ENCODE measurements around the gene FRMD1. TPM values are rescaled to one million over a fixed set of nuclear protein-coding genes. Genes with fewer than 3 reads are reported as not detected.

Gene FRMD1
- total RNA-seq, 1 donor from 2014 or later = not detected

DNA sequence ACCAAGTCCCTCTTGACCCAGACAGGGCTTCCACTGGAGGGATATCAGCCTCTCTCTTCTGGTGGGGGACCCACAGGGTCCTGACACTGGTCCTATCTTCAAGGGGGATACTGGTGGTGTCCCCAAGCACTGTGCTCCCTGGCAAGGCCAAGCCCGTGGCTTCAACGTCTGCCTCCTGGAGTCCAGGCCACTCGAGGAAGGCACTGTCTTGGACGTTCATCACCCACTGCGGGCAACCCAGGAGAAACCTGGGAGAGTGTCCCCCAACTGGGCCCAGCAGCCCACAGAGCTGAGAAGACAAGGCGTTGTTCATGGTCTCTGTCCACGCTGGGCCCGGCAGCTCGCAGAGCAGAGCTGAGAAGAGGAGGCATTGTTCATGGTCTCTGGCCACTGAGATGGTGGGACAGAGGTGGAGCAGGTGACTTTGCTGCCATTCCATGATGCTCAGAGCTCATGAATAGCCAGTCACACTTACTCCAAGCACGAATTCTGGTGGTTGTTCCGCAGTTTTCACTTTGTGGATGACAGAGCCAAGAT is 37.5 kb upstream of the FRMD1 start:
- Mint-ChIP-seq H3K9me3 (no peaks in the 10 kb centered on the region), H3K36me3 (no peaks in the 10 kb centered on the region), H3K4me3 (no peak overlapping the region), H3K27me3 (ENCODE audit: insufficient read depth, low read depth) (peaks cover 2% of the 10 kb centered on the region), H3K4me1 (no peaks in the 10 kb centered on the region), H3K27ac (no peak overlapping the region)
- Histone ChIP-seq H3K4me3 (no peak overlapping the region), H3K79me2 (ENCODE audit: low read depth) (no peaks in the 10 kb centered on the region), H4K20me1 (ENCODE audit: low read depth) (no peaks in the 10 kb centered on the region), H3K9me3 (ENCODE audit: low read depth) (no peaks in the 10 kb centered on the region), H2AFZ (replicated peaks) (no peak overlapping the region), H3K27ac (no peak overlapping the region), H3K9ac (no peak overlapping the region), H3K4me1 (no peaks in the 10 kb centered on the region), H3K27me3 (no peaks in the 10 kb centered on the region), H3K4me2 (no peak overlapping the region), H3K36me3 (no peaks in the 10 kb centered on the region), H3F3A (ENCODE audit: low read depth) (no peaks in the 10 kb centered on the region)
- no peak for DNase-seq (ENCODE audit: low spot score)
- no peak for TF ChIP-seq EZH2phosphoT487 (IDR thresholded peaks at IDR 0.05)
- TF ChIP-seq, protein P1, sequence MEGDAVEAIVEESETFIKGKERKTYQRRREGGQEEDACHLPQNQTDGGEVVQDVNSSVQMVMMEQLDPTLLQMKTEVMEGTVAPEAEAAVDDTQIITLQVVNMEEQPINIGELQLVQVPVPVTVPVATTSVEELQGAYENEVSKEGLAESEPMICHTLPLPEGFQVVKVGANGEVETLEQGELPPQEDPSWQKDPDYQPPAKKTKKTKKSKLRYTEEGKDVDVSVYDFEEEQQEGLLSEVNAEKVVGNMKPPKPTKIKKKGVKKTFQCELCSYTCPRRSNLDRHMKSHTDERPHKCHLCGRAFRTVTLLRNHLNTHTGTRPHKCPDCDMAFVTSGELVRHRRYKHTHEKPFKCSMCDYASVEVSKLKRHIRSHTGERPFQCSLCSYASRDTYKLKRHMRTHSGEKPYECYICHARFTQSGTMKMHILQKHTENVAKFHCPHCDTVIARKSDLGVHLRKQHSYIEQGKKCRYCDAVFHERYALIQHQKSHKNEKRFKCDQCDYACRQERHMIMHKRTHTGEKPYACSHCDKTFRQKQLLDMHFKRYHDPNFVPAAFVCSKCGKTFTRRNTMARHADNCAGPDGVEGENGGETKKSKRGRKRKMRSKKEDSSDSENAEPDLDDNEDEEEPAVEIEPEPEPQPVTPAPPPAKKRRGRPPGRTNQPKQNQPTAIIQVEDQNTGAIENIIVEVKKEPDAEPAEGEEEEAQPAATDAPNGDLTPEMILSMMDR (IDR thresholded peaks at IDR 0.05) = no peak
- no peak for TF ChIP-seq EZH2 (IDR thresholded peaks at IDR 0.05)

DNA sequence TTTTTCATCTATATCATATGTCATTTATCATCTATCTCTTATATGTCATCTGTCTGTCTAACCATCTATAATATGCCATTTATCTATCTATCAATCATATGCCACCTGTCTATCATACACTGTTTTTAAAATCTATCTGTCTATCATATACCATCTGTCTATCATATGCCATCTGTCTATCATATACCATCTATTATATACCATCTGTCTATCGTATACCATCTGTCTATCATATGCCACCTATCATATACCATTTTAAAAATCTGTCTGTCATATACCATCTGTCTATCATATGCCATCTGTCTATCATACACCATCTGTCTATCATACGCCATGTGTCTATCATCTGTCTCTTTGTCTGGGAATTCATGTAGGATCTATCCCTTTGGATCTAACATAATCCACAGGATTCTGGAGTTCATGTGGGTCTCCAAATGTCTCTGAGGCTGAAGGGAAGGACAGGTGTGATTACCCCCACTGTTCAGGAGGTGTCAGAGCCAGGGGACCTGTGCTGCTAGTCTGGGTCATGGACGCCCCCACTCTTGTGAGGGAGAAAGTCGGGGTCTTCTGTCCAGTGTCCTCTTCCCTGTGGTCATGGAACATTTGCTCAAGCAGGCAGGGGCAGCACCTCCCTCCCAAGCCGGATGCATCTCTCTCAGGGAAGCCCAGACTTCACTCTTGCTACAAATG is 36.9 kb upstream of the FRMD1 start:
- Mint-ChIP-seq H3K27me3 (ENCODE audit: insufficient read depth, low read depth) (peaks cover 2% of the 10 kb centered on the region), H3K9me3 (no peaks in the 10 kb centered on the region), H3K27ac (no peak overlapping the region), H3K4me1 (no peaks in the 10 kb centered on the region), H3K4me3 (no peak overlapping the region), H3K36me3 (no peaks in the 10 kb centered on the region)
- DNase-seq (ENCODE audit: low spot score) = no peak
- H3K79me2 ChIP-seq (ENCODE audit: low read depth) = no peaks in the 10 kb centered on the region
- H3K9ac ChIP-seq = no peak overlapping the region
- H3K36me3 ChIP-seq = no peaks in the 10 kb centered on the region
- no peak overlapping the region for H3K27ac ChIP-seq
- H3K4me3 ChIP-seq = no peak overlapping the region
- no peaks in the 10 kb centered on the region for H3K9me3 ChIP-seq (ENCODE audit: low read depth)
- no peaks in the 10 kb centered on the region for H3F3A ChIP-seq (ENCODE audit: low read depth)
- TF ChIP-seq, protein P1 (IDR thresholded peaks at IDR 0.05) = no peak
- TF ChIP-seq EZH2 (IDR thresholded peaks at IDR 0.05) (no peak), EZH2phosphoT487 (IDR thresholded peaks at IDR 0.05) (no peak)
- no peaks in the 10 kb centered on the region for H4K20me1 ChIP-seq (ENCODE audit: low read depth)
- no peaks in the 10 kb centered on the region for H3K27me3 ChIP-seq
- no peak overlapping the region for H3K4me2 ChIP-seq
- no peak overlapping the region for H2AFZ ChIP-seq (replicated peaks)
- H3K4me1 ChIP-seq = no peaks in the 10 kb centered on the region

DNA sequence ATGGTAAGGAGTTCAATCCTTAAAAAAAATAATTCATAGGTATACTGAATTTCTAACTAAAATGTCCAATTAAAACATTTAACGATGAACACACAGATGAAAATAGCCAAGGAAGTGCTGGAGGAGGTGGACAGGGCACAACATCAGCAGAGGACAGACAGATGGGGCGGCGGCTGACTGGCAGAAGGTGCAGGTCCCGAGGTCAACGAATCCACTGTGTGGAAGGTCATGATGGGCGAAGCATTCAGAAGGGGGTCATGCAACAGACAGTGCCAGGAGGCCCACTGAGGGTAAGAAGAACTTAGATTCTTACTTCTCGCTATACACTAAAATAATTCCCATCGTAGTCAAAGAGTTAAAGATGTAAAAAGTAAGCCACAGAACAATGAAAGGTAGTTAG is 34.2 kb upstream of the FRMD1 start:
- no peaks in the 10 kb centered on the region for H4K20me1 ChIP-seq (ENCODE audit: low read depth)
- no peaks in the 10 kb centered on the region for H3K27me3 ChIP-seq
- H3K9me3 Mint-ChIP-seq = no peaks in the 10 kb centered on the region
- no peak for DNase-seq (ENCODE audit: low spot score)
- H3K4me1 Mint-ChIP-seq = no peaks in the 10 kb centered on the region
- no peak overlapping the region for H2AFZ ChIP-seq (replicated peaks)
- H3K9ac ChIP-seq = no peak overlapping the region
- no peak overlapping the region for H3K4me3 Mint-ChIP-seq
- no peak overlapping the region for H3K27ac ChIP-seq
- H3K79me2 ChIP-seq (ENCODE audit: low read depth) = no peaks in the 10 kb centered on the region
- H3K4me2 ChIP-seq = no peak overlapping the region
- no peak overlapping the region for H3K27ac Mint-ChIP-seq
- H3K9me3 ChIP-seq (ENCODE audit: low read depth) = no peaks in the 10 kb centered on the region
- H3F3A ChIP-seq (ENCODE audit: low read depth) = no peaks in the 10 kb centered on the region
- no peaks in the 10 kb centered on the region for H3K4me1 ChIP-seq
- H3K36me3 ChIP-seq = no peaks in the 10 kb centered on the region
- TF ChIP-seq, protein P1 (IDR thresholded peaks at IDR 0.05) = no peak
- no peak for TF ChIP-seq EZH2 (IDR thresholded peaks at IDR 0.05)
- no peak for TF ChIP-seq EZH2phosphoT487 (IDR thresholded peaks at IDR 0.05)
- no peak overlapping the region for H3K4me3 ChIP-seq
- H3K36me3 Mint-ChIP-seq = no peaks in the 10 kb centered on the region
- peaks cover 2% of the 10 kb centered on the region for H3K27me3 Mint-ChIP-seq (ENCODE audit: insufficient read depth, low read depth)

Measured in neural progenitor cell (in vitro differentiated cells).